Measurements from ENCODE around the gene ARAP1.

ARAP1 gene

GRCh38 chr11:72679869-72680268, 72.3 kb downstream of the ARAP1 start:
- no peak for DNase-seq

DNA sequence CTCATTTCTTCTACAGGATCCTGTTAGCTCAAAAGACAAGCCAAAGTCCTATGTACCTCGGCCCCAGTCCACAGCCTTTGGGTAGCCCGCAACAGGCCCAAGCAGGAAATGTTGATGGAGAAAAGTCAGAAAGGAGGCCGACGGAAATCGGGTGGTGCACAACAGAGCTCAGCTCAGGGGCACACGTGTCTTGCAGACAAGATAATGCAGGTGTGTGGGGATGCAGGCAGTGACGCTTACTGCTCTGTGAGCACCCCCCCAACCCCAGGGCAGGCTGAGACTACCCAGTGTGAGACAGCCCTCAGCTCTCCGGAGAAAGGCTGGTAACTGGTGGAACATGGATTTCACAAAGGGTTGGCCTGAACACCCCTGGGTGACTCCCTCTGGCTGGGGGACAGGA, 73.7 kb downstream of the ARAP1 start:
- no peak for DNase-seq

- no peak for DNase-seq
These were observed 75.3 kb downstream of the ARAP1 start for GRCh38 chr11:72676861-72677341.

- no peak for DNase-seq
These were observed 77.0 kb downstream of the ARAP1 start for GRCh38 chr11:72675221-72675620.

- DNase-seq = peak; percentile 39
These were observed 78.0 kb downstream of the ARAP1 start, which contains the start of gene PDE2A for GRCh38 chr11:72673943-72674828. Gene PDE2A, minus strand, starts transcription at chr11:72674422. Its CDS starts 215 bp downstream, at chr11:72674207.

DNA sequence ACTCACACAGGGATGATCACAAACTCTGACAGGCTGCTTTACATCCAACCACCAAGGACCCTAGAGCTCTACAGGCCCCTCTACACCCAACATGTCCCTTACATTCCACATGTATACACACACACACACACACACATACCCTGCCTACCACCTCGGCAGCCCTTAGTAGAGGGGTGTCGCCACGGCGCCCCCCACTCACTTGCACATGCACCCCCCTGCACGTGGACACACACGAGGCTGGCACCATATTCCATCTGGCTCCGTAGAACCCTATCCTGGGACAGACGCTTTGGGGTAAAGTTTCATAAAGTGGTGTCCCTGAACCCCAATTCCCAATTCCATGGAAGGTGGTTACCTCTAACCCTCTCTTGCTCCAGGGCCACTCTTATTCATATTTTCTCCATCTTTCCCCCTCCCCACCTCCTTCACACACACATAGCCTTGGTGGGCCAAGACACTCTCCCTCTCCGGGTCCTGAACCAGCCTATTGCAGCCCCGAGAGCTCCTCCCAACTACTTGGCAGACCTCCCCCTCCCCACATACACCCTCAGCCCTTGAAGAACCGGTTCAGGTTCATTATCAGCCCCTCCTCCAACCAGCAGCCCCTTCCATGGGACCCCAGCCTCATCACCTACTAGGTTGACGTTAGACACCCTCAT, 78.8 kb downstream of the ARAP1 start:
- DNase-seq = no peak

GRCh38 chr11:72672597-72673238, 79.5 kb downstream of the ARAP1 start:
- no peak for DNase-seq

DNA sequence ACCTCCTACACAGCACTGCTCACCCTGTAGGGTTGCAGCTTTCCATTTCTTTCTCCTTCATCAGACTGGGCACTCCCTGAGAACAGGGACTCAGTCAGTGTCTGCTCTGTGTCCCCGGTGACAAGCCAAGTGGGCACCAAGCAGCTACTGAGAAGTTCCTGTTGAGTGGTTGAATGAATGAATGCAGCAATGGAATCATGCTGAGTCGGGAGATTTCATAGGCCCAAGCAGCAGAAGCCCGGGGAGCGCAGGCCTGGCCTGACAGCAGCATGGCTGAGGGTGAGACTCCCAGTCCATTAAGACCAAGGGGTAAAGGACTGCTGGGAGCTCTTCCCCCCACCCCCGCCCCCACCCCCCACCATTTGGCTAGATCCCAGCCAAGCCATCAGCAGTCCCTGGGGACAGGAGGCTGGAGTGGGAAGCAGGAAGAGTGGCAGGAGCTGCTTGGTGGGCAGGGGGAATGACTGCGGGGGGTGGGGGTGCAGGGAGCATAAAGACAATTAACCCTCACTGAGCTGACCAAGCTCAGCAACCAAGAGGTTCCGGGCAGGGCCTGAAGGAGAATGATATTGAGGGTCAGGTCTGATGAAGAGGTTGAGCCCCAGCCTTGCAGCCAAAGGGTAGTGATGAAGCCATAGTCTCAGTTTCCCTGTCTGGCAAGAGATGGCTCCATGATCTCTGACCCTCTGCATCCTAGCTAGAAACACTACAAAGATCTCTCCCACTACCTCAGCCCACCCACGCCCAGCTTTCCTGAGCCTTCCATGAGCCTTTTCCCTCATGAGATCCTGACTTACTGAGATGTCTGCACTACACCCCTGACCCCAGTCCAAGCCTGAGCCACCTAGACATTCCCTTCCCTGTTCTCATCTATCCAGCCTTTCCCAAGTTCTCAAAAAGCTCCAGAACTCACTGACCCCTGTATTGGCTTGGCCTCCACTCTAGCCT, 80.8 kb downstream of the ARAP1 start:
- DNase-seq = no peak

GRCh38 chr11:72670041-72670440, 82.2 kb downstream of the ARAP1 start:
- DNase-seq = no peak

DNA sequence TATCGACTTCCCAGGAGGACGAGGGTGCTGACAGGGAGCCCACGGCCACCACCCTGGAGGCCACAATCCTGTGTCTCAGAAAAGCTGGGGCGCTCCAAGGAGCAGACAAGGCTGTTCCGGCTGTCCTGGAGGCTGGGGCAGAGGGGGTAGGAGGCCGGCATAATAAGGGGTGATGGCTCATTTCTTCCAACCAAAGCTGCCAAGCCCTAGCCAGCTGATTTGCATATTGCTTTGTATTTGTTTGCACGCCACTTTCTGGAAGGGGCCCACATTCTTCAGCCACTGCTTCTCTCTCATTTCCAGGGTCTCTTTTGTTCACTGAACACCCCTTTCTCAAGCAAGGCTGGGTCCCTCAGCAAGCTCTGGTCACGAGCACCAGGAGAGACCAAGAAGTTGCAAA, 82.7 kb downstream of the ARAP1 start:
- no peak for DNase-seq

GRCh38 chr11:72668629-72669347, 83.4 kb downstream of the ARAP1 start:
- DNase-seq = no peak

DNA sequence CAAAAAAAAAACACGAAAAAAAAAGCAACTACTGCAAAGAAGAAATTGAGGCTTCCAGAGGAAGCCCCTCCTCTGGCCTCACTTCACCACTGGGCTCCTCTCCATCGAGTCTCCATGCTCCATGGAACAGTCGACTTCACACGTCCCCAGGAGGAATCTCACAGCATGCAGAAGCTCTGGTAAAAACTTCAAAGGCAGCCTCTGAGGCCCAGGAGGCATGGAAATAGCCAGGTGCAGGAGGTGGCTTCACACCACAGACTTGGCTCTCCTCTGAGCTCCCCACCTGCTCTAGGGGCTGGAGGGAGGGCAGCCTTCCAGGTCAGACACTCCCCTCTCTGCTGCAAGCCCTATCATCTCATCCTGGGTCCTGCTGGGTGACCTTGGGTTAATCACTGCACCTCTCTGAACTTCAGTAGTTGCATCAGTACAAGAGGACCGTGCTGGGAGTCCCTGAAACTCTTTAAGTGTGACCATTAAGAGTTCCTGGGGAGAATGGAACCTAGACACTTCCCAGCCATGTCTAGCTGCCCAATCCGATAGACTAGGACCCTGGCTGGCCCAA, 86.2 kb downstream of the ARAP1 start:
- no peak for DNase-seq

- no peak for DNase-seq
These were observed 90.2 kb downstream of the ARAP1 start for GRCh38 chr11:72662036-72662435.

DNA sequence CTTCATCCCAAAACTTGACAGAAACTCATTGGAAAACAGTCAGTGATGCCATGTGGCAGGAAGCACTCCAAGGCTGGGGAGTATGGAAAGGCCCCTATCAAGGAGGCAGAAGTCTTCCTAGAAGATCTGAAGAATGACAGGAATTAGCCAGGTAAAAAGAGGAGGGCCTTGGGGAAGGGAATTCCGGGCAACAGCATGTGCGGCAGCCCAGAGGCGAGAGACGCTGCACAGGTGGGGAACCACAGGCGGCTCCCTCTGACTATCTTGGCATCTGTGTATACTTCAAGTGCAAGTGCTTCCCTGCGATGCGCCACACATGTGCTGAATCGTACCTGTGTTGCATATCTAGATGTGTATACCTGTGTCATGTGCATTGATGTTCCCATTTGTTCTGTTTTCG, 90.7 kb downstream of the ARAP1 start:
- no peak for DNase-seq

DNA sequence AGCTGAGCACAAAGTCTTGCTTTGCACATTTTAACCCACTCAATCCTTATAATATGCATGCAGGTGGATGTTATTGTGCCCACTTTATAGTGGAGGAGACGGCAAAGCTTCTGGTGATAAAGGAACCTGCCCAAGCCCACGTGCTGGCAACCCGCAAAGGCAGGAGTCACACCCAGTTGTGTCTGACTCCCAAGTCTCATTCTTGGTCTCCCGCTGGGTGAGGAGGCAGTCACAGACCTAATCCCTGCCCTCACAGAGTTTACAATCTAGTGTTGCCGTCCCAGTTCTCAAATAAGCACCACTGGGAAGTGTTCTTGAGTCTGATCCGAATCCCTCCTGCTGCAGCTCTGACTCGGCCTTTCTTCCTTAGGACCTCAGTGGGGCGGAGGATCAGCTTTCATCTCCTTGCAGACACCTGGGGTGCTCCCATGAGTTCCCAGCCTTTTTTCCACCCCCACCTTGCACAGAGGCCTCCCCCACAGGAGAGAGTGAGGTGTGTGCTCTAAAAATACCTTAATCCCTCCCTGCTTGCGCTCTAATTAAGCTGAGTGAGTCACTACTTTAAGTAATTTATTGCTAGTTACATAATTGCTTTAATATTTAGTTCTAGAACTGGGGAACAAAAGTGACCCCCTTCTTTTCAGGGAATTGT, 93.1 kb downstream of the ARAP1 start:
- no peak for DNase-seq

DNA sequence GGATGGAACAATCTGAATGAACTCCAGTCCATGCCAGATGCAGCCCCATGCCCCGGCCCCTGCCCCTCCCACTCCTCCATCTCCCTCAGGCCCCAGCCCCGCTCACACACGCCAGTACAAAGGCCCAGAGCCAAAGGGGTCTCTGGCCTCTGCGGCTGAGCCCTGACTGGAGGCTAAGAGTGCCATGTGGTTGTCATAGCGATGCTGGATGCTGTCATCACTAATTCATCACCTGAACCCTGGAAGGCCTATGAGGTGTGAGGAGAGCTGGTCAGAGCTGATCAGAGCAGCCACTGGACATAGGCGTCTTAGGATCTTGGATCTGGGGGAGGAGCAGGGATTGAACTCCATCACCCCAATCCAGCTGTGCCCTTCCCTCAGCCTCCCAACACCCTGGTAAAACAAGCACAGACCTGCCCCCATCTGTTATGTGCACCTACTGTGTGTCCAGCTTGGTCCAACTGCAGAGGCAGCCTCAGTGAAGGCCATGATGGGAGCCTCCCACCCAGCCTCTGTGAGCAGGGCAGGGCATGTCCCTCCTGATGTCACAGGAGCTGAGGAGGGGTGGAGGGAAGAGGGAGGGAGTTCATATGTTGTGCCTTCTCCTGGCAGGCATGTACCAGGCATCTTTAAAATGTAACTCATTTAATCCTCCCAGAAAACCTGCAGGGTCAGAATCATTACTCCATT, 94.7 kb downstream of the ARAP1 start:
- DNase-seq = no peak

- no peak for DNase-seq
These were observed 96.2 kb downstream of the ARAP1 start for GRCh38 chr11:72655896-72656464.

GRCh38 chr11:72655014-72655413, 97.2 kb downstream of the ARAP1 start:
- no peak for DNase-seq

- no peak for DNase-seq
These were observed 98.6 kb downstream of the ARAP1 start for GRCh38 chr11:72653649-72654048.

All from DMS79 (cell line).